Ishikawa (cell line): ENCODE data around the gene SCML2.

Source experiments
- CEBPB ChIP-seq: IDR thresholded peaks from 2 replicates; pipeline ENCODE4 v1.6.1; 2012
- CREB1 ChIP-seq: IDR thresholded peaks from 2 replicates; pipeline ENCODE4 v1.6.1; 2012; ENCODE audit warnings: low read depth
- EGR1 ChIP-seq: IDR thresholded peaks from 2 replicates; pipeline ENCODE4 v1.6.1; 2012
- EP300 ChIP-seq: IDR thresholded peaks from 2 replicates; pipeline ENCODE4 v1.6.1; 2012; ENCODE audit warnings: borderline replicate concordance
- MAX ChIP-seq: IDR thresholded peaks from 2 replicates; pipeline ENCODE4 v1.6.1; 2012
- NFIC ChIP-seq: IDR thresholded peaks from 2 replicates; pipeline ENCODE4 v1.6.1; 2012
- RAD21 ChIP-seq: IDR thresholded peaks from 2 replicates; pipeline ENCODE4 v1.6.1; 2012; ENCODE audit warnings: low read depth
- TAF1 ChIP-seq: IDR thresholded peaks from 2 replicates; pipeline ENCODE4 v1.6.1; 2012; ENCODE audit warnings: low read depth, mild to moderate bottlenecking
- TCF12 ChIP-seq: IDR thresholded peaks from 2 replicates; pipeline ENCODE4 v1.6.1; 2012; ENCODE audit warnings: low read depth
- TEAD4 ChIP-seq: IDR thresholded peaks from 2 replicates; pipeline ENCODE4 v1.6.1; 2012
- YY1 ChIP-seq: IDR thresholded peaks from 2 replicates; pipeline ENCODE4 v1.6.1; 2012; ENCODE audit warnings: low read depth
- ZBTB7A ChIP-seq: IDR thresholded peaks from 2 replicates; pipeline ENCODE4 v1.6.1; 2012; ENCODE audit warnings: low read depth
- TF ChIP-seq, protein P1 (sequence below): IDR thresholded peaks from 2 replicates; pipeline ENCODE4 v1.6.1; 2012; ENCODE audit warnings: low read depth, mild to moderate bottlenecking
- TF ChIP-seq, protein P2 (sequence below): IDR thresholded peaks from 2 replicates; pipeline ENCODE4 v1.6.1; 2012

DNA sequence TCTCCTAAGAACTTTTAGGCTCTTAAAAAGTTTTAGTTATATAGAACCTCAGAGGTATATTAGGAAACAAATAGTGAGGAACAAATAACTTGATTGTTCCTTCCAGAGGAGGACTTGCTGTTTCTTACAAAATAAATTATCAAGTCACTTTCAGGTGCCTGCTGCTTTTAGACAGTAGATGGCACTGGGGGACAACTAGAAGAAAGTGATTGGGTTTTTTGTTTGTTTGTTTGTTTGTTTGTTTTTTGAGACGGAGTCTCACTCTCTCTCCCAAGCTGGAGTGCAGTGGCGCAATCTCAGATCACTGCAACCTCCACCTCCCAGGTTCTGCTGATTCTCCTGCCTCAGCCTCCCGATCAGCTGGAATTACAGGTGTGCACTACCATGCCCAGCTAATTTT lies 35.5 kb upstream of the SCML2 start:
- TF ChIP-seq TCF12 (no peak), CEBPB (no peak), EP300 (no peak), CREB1 (no peak), RAD21 (peak; percentile 15; the same call in 1 of the 2 replicates), YY1 (no peak), MAX (no peak), NFIC (no peak), TEAD4 (no peak), EGR1 (no peak), TAF1 (no peak), ZBTB7A (no peak)
- TF ChIP-seq, protein P1, sequence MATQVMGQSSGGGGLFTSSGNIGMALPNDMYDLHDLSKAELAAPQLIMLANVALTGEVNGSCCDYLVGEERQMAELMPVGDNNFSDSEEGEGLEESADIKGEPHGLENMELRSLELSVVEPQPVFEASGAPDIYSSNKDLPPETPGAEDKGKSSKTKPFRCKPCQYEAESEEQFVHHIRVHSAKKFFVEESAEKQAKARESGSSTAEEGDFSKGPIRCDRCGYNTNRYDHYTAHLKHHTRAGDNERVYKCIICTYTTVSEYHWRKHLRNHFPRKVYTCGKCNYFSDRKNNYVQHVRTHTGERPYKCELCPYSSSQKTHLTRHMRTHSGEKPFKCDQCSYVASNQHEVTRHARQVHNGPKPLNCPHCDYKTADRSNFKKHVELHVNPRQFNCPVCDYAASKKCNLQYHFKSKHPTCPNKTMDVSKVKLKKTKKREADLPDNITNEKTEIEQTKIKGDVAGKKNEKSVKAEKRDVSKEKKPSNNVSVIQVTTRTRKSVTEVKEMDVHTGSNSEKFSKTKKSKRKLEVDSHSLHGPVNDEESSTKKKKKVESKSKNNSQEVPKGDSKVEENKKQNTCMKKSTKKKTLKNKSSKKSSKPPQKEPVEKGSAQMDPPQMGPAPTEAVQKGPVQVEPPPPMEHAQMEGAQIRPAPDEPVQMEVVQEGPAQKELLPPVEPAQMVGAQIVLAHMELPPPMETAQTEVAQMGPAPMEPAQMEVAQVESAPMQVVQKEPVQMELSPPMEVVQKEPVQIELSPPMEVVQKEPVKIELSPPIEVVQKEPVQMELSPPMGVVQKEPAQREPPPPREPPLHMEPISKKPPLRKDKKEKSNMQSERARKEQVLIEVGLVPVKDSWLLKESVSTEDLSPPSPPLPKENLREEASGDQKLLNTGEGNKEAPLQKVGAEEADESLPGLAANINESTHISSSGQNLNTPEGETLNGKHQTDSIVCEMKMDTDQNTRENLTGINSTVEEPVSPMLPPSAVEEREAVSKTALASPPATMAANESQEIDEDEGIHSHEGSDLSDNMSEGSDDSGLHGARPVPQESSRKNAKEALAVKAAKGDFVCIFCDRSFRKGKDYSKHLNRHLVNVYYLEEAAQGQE, result no peak
- TF ChIP-seq, protein P2, sequence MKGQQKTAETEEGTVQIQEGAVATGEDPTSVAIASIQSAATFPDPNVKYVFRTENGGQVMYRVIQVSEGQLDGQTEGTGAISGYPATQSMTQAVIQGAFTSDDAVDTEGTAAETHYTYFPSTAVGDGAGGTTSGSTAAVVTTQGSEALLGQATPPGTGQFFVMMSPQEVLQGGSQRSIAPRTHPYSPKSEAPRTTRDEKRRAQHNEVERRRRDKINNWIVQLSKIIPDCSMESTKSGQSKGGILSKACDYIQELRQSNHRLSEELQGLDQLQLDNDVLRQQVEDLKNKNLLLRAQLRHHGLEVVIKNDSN, result no peak
